Upper lobe of left lung (tissue), 4 donors: ENCODE results near the gene EBF3.

Experiments used
- EP300 ChIP-seq, 4 donors: sonication (generic); formaldehyde crosslinking; IDR thresholded peaks; one replicate each; pipeline ENCODE4 v1.5.1; 2017; ENCODE audit warnings: antibody characterized with exemption in 4 of 4, control low read depth in 2 of 4
- POLR2A ChIP-seq, 4 donors: fragments of 450-650 bp; IDR thresholded peaks; one replicate each; pipeline ENCODE4 v1.5.1; 2016 to 2017; ENCODE audit warnings: antibody characterized with exemption in 4 of 4, mild to moderate bottlenecking in 2 of 4
- POLR2AphosphoS5 ChIP-seq, 2 donors: sonication (generic); formaldehyde crosslinking; IDR thresholded peaks; one replicate each; pipeline ENCODE4 v1.5.1; 2017; ENCODE audit warnings: antibody characterized with exemption in 2 of 2
- TF ChIP-seq, protein P1 (sequence below), 6 experiments: fragments of 450-650 bp in 4 of 6; fragments of 200-600 bp in 2 of 6; sonication (generic) in 2 of 6; IDR thresholded peaks; one replicate each; pipeline ENCODE4 v1.5.1; 2016 to 2019; ENCODE audit warnings: antibody characterized with exemption in 6 of 6

DNA sequence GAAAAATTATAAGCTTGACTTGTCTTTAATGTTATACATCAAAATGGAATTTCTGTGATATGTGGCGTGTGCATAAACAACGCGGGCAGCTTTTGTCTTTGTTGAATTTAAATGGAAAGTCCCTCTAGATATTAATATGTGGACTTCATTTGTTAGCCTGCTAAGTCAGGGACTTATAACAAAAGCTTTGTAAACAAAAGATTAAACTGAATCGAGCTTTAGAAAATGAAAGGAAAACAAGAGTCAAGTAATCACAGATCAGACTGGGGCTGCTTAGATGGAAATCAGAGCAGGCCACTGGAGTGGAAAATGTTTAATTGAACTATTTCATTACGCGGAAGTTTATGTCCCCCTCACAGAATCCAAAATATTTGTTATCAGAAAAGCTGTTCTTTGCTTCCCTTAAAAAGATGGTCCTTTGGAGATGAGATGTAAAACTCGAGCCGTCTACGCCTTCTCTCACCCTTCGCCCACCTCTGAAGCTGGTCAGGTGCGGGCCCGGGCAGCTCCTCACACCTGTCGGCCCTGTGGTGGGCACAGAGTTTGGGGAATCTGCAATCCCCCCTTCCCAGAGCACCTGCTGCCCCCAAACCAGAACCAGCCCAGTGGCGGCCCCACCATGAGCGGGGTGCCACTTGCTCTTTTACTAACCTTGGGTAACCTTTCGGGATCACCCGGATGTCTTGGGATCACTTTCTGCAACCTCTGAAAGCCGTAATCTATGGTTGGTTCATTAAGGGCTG, 116.2 kb downstream of the EBF3 start:
- TF ChIP-seq, protein P1, sequence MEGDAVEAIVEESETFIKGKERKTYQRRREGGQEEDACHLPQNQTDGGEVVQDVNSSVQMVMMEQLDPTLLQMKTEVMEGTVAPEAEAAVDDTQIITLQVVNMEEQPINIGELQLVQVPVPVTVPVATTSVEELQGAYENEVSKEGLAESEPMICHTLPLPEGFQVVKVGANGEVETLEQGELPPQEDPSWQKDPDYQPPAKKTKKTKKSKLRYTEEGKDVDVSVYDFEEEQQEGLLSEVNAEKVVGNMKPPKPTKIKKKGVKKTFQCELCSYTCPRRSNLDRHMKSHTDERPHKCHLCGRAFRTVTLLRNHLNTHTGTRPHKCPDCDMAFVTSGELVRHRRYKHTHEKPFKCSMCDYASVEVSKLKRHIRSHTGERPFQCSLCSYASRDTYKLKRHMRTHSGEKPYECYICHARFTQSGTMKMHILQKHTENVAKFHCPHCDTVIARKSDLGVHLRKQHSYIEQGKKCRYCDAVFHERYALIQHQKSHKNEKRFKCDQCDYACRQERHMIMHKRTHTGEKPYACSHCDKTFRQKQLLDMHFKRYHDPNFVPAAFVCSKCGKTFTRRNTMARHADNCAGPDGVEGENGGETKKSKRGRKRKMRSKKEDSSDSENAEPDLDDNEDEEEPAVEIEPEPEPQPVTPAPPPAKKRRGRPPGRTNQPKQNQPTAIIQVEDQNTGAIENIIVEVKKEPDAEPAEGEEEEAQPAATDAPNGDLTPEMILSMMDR (IDR thresholded peaks at IDR 0.05), result no peak
- TF ChIP-seq POLR2A (IDR thresholded peaks at IDR 0.05), result no peak
- no peak for TF ChIP-seq EP300 (IDR thresholded peaks at IDR 0.05)
- no peak for TF ChIP-seq POLR2AphosphoS5 (IDR thresholded peaks at IDR 0.05)
